ENCODE data around the gene KRTAP5-4. TPM values are rescaled to one million over a fixed set of nuclear protein-coding genes. Genes with fewer than 3 reads are reported as not detected.

Gene KRTAP5-4
- total RNA-seq, 2 donors from 2014 or later = not detected

DNA sequence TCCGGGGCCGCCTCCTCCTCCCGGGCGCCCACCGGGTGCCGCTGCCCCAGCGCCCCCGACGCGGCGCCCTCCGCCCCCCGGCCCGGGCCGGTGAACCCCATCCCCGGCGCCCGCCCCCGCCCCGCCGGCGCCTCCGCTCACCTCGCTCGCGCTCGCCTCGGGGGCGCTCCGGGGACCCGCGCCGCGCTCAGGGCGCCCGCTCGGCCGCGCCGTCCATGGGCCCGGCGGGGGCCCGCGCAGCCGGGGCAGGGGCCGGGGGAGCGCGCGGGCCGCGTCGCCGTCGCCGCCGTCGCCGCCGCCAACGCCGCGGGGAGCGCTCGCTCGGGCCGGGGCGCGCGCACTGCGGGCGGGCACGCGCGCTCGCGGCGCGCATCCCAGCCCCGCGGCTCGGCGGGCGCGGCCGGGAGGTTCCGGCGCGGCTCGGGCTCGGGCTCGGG is 50.2 kb downstream of the KRTAP5-4 start:
- TF ChIP-seq, protein P1, sequence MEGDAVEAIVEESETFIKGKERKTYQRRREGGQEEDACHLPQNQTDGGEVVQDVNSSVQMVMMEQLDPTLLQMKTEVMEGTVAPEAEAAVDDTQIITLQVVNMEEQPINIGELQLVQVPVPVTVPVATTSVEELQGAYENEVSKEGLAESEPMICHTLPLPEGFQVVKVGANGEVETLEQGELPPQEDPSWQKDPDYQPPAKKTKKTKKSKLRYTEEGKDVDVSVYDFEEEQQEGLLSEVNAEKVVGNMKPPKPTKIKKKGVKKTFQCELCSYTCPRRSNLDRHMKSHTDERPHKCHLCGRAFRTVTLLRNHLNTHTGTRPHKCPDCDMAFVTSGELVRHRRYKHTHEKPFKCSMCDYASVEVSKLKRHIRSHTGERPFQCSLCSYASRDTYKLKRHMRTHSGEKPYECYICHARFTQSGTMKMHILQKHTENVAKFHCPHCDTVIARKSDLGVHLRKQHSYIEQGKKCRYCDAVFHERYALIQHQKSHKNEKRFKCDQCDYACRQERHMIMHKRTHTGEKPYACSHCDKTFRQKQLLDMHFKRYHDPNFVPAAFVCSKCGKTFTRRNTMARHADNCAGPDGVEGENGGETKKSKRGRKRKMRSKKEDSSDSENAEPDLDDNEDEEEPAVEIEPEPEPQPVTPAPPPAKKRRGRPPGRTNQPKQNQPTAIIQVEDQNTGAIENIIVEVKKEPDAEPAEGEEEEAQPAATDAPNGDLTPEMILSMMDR (IDR thresholded peaks at IDR 0.05) = no peak
- H3K27ac ChIP-seq = peak overlapping the region; percentile 67 to 69
- H3K9me3 ChIP-seq = no peaks in the 10 kb centered on the region
- no peaks in the 10 kb centered on the region for H3K27me3 ChIP-seq (replicated peaks; ENCODE audit: insufficient read depth)
- peak overlapping the region; percentile 94 for H3K4me3 ChIP-seq
- H3K4me1 ChIP-seq (ENCODE audit: control insufficient read depth in 1 of 2, low read depth in 2 of 2) = peaks cover 14 to 58% of the 10 kb centered on the region in 2 donors
- ATAC-seq (ENCODE audit: insufficient number of reproducible peaks, low FRiP score, low read depth) (no peak), DNase-seq (ENCODE audit: low spot score) (no peak)
- no peaks in the 10 kb centered on the region for H3K36me3 ChIP-seq

Other genes with a start within 250 kb of the KRTAP5-4 start
- 1 to 10 TPM in 1 of 2 donors, not detected in 1; 1.2 TPM for gene BRSK2, start 232.2 kb downstream of the KRTAP5-4 start, total RNA-seq
- gene MOB2, start 135.4 kb downstream of the KRTAP5-4 start, total RNA-seq = 10 to 100 TPM; 31.4 to 87.7 TPM
- gene DUSP8, start 49.9 kb downstream of the KRTAP5-4 start, total RNA-seq = 1 to 10 TPM; 3.7 to 7.6 TPM
- not detected for gene KRTAP5-1, start 36.9 kb downstream of the KRTAP5-4 start, total RNA-seq
- not detected for gene KRTAP5-2, start 23.8 kb downstream of the KRTAP5-4 start, total RNA-seq
- not detected for gene KRTAP5-3, start 13.7 kb downstream of the KRTAP5-4 start, total RNA-seq
- not detected for gene KRTAP5-5, start 7.6 kb upstream of the KRTAP5-4 start, total RNA-seq
- gene KRTAP5-6, start 75.1 kb upstream of the KRTAP5-4 start, total RNA-seq = not detected
- 10 to 100 TPM; 27.2 to 28.6 TPM for gene IFITM10, start 128.5 kb upstream of the KRTAP5-4 start, total RNA-seq
- 1,000 to 10,000 TPM in 1 of 2 donors, 100 to 1,000 TPM in 1; 427 to 1,049 TPM for gene CTSD, start 141.8 kb upstream of the KRTAP5-4 start, total RNA-seq
- 1 to 10 TPM; 3.4 to 3.6 TPM for gene SYT8, start 212.9 kb upstream of the KRTAP5-4 start, total RNA-seq
- gene TNNI2, start 216.8 kb upstream of the KRTAP5-4 start, total RNA-seq = not detected
- 10 to 100 TPM; 23.6 to 40.5 TPM for gene LSP1, start 230.9 kb upstream of the KRTAP5-4 start, total RNA-seq

Data from thoracic aorta (tissue), 2 donors.